HL-60 (cell line): ENCODE data around the gene KRTAP1-5.
"Not testable (repeated sequence)": the region's sequence is repeated elsewhere in the genome, so short reads cannot be mapped to it uniquely, and the experiment has no call there.

ENCODE experiments used
- DNase-seq, 2 experiments: peaks; one replicate each; pipeline ENCODE4 v3.0.0-alpha.2; 2010 to 2020; ENCODE audit warnings: low read depth in 1 of 2, low spot score in 1 of 2
- H3K27ac ChIP-seq: fragments of 250-450 bp; sonication (Bioruptor Pico); replicated peaks from 2 replicates; pipeline ENCODE4 v1.5.1; 2020; ENCODE audit warnings: mild to moderate bottlenecking, moderate library complexity
- H3K27me3 ChIP-seq: fragments of 250-450 bp; sonication (Bioruptor Pico); 2 replicates; pipeline ENCODE4 v1.5.1; 2021; ENCODE audit warnings: mild to moderate bottlenecking, moderate library complexity; ENCODE audit not compliant: insufficient read depth, poor library complexity, severe bottlenecking
- H3K4me3 ChIP-seq: replicated peaks from 2 replicates; pipeline ENCODE4 v1.5.1; 2011; ENCODE audit warnings: mild to moderate bottlenecking, control low read depth, low read length; ENCODE audit not compliant: insufficient read depth
- GABPA ChIP-seq: IDR thresholded peaks from 2 replicates; pipeline ENCODE4 v1.6.1; 2012; ENCODE audit warnings: low read depth
- POLR2AphosphoS5 ChIP-seq: IDR thresholded peaks from 2 replicates; pipeline ENCODE4 v1.6.1; 2012; ENCODE audit warnings: low read depth
- SPI1 ChIP-seq: IDR thresholded peaks from 2 replicates; pipeline ENCODE4 v1.6.1; 2012; ENCODE audit warnings: low read depth, mild to moderate bottlenecking, borderline replicate concordance
- TF ChIP-seq, protein P1 (sequence below): IDR thresholded peaks from 2 replicates; pipeline ENCODE4 v1.6.1; 2012; ENCODE audit warnings: low read depth; ENCODE audit not compliant: insufficient replicate concordance
- TF ChIP-seq, protein P2 (sequence below): IDR thresholded peaks from one replicate; pipeline ENCODE4 v1.5.1; 2011; ENCODE audit warnings: low read length, control low read depth, inconsistent platforms; ENCODE audit not compliant: insufficient read depth

Gene KRTAP1-5

DNA sequence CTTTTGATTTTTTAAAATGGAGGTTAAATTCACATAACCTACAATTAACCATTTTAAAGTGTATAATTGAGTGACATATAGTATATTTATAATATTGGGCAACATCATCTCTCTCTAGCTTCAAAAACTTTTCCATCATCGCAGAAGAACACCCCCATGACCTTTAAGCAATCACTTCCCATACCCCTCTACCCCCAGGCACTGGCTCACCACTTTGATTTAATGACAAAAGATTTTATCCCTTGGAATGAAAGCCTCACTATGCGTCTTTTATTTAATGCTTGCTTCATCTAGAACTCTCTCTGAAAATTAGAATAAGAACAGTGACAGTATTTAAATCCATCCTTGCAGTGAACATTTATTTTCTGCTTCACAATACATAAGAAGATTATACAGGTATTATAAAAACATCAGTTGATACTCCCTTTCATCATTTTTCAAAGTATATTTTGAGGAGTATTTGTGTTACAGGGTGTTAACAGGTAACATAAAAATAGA, 10.9 kb upstream of the KRTAP1-5 start:
- TF ChIP-seq GABPA (no peak), POLR2AphosphoS5 (no peak), SPI1 (no peak)
- TF ChIP-seq, protein P1, sequence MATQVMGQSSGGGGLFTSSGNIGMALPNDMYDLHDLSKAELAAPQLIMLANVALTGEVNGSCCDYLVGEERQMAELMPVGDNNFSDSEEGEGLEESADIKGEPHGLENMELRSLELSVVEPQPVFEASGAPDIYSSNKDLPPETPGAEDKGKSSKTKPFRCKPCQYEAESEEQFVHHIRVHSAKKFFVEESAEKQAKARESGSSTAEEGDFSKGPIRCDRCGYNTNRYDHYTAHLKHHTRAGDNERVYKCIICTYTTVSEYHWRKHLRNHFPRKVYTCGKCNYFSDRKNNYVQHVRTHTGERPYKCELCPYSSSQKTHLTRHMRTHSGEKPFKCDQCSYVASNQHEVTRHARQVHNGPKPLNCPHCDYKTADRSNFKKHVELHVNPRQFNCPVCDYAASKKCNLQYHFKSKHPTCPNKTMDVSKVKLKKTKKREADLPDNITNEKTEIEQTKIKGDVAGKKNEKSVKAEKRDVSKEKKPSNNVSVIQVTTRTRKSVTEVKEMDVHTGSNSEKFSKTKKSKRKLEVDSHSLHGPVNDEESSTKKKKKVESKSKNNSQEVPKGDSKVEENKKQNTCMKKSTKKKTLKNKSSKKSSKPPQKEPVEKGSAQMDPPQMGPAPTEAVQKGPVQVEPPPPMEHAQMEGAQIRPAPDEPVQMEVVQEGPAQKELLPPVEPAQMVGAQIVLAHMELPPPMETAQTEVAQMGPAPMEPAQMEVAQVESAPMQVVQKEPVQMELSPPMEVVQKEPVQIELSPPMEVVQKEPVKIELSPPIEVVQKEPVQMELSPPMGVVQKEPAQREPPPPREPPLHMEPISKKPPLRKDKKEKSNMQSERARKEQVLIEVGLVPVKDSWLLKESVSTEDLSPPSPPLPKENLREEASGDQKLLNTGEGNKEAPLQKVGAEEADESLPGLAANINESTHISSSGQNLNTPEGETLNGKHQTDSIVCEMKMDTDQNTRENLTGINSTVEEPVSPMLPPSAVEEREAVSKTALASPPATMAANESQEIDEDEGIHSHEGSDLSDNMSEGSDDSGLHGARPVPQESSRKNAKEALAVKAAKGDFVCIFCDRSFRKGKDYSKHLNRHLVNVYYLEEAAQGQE, result no peak
- TF ChIP-seq, protein P2, sequence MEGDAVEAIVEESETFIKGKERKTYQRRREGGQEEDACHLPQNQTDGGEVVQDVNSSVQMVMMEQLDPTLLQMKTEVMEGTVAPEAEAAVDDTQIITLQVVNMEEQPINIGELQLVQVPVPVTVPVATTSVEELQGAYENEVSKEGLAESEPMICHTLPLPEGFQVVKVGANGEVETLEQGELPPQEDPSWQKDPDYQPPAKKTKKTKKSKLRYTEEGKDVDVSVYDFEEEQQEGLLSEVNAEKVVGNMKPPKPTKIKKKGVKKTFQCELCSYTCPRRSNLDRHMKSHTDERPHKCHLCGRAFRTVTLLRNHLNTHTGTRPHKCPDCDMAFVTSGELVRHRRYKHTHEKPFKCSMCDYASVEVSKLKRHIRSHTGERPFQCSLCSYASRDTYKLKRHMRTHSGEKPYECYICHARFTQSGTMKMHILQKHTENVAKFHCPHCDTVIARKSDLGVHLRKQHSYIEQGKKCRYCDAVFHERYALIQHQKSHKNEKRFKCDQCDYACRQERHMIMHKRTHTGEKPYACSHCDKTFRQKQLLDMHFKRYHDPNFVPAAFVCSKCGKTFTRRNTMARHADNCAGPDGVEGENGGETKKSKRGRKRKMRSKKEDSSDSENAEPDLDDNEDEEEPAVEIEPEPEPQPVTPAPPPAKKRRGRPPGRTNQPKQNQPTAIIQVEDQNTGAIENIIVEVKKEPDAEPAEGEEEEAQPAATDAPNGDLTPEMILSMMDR, result no peak

DNA sequence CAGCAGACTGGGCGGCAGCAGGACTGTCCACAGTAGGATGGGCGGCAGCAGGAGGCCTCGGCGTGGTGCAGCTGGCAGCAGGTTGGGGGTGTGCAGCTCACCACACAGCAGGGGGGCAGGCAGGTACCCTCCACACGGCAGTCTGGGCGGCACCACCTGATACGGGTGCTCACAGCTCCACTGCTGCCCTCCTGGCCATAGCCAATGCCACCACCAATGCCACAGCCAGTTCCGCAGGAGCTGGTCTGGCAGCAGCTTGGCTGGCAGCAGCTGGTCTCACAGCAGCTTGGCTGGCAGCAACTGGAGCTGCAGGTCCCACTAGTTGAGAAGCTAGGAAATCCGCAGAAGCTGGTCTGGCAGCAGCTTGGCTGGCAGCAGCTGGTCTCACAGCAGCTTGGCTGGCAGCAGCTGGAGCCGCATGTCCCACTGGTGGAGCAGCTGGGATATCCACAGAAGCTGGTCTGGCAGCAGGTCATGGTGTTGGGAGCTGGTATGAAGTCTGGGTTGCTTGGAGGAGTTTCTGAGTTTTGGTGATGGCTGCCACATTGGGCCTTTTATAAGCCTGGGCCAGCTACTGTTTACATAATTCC, 7.4 kb upstream of the KRTAP1-5 start, which contains the start of gene KRTAP1-3:
KRTAP1-3 (minus strand) TSS at position 529 of the 590 bp plus-strand sequence; CDS start at position 476, 53 bp downstream.
- DNase-seq, H3K27me3 ChIP-seq, H3K27ac ChIP-seq, H3K4me3 ChIP-seq: not testable (repeated sequence)

More for the DNA sequence above, 10.9 kb upstream of the KRTAP1-5 start:
- H3K27ac ChIP-seq, result no peak overlapping the region
- DNase-seq, result no peak
- no peaks in the 10 kb centered on the region for H3K27me3 ChIP-seq
- H3K4me3 ChIP-seq, result no peak overlapping the region

DNA sequence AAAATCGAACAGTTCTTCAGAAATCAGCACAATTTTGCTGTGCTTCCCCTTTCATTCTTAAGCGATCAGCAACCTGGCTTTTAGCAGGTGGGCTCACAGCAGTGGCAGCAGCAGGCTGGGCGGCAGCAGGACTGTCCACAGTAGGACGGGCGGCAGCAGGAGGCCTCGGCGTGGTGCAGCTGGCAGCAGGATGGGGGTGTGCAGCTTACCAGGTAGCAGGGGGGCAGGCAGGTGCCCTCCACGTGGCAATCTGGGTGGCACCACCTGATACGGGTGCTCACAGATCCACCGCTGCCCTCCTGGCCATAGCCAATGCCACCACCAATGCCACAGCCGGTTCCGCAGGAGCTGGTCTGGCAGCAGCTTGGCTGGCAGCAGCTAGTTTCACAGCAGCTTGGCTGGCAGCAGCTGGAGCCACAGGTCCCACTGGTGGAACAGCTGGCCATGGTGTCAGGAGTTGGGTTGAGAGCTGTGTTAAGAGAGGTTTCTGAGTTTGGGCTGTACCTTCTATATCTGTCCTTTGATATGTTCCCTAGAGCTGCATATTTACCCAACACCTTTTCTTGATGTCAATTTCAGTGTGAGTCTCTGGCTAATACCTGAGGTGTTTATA, 2.7 kb upstream of the KRTAP1-5 start, which contains the start of gene KRTAP1-4:
KRTAP1-4 (minus strand) TSS at position 563 of the 613 bp plus-strand sequence; CDS start at position 446, 117 bp downstream.
- no peak for TF ChIP-seq GABPA
- Histone ChIP-seq H3K27me3 (peaks cover 3% of the 10 kb centered on the region), H3K4me3 (no peak within 1 kb of the TSS), H3K27ac (no peak within 1 kb of the TSS)
- no peak for DNase-seq

DNA sequence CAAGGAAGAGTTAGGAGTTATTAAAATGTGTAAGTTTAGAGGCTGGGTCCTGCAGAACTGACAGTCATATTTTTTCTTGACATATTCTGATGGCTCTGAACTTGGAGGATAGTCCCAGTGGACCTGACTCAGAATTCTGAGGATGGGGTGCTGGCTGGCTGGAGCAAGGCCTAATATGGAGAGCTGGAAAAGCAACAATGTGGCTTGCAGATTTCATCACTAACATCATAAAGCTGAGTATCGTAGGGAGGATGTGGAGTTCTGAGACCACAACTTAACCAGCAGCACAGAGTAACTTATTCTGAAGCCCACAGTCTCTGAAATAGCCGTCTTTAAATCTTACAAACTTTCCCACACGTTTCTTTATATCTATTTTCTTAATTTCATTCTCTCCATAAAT, 2.3 kb downstream of the KRTAP1-5 start:
- Histone ChIP-seq H3K27me3 (peaks cover 3% of the 10 kb centered on the region), H3K27ac (no peak overlapping the region), H3K4me3 (no peak overlapping the region)
- TF ChIP-seq GABPA (no peak), POLR2AphosphoS5 (no peak), SPI1 (no peak)
- TF ChIP-seq, protein P2, result no peak
- TF ChIP-seq, protein P1, result no peak
- DNase-seq, result no peak

DNA sequence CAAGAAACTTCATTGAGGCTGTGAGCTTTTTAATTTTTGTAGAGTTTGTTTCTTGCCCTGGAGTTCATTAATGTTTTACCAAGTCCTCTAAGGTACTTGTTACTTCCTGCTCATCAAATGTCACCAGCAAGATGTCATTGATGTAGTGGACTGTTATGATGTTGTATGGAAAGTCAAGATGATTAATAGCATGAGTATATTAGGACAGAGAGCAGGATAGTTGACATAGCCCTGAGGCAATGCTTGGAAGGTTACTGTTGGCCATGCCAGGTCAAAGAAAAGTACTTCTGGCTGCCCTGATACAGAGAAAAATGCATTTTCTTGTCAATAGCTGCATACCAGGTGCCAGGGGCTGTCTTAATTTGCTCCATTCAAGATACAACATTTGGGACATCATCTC, 6.7 kb downstream of the KRTAP1-5 start:
- no peak overlapping the region for H3K27ac ChIP-seq
- no peak for TF ChIP-seq SPI1
- TF ChIP-seq POLR2AphosphoS5, result no peak
- TF ChIP-seq GABPA, result no peak
- TF ChIP-seq, protein P2, result no peak
- TF ChIP-seq, protein P1, result no peak
- no peaks in the 10 kb centered on the region for H3K27me3 ChIP-seq
- no peak for DNase-seq
- H3K4me3 ChIP-seq, result no peak overlapping the region
